HG03095 (cell line): Measurements from ENCODE around the gene LRRN4.
"Not testable (repeated sequence)": the region's sequence is repeated elsewhere in the genome, so short reads cannot be mapped to it uniquely, and the experiment has no call there.

Experiments
- ATAC-seq: cut with Tn5 transposase; IDR thresholded peaks from one replicate; pipeline ENCODE4 v1.9.1; 2021; ENCODE audit warnings: moderate library complexity; ENCODE audit not compliant: unreplicated experiment

The LRRN4 gene

GRCh38 chr20:6060213-6060612 lies 6.4 kb upstream of the LRRN4 start:
- ATAC-seq, result no peak

GRCh38 chr20:6058684-6059295 lies 4.9 kb upstream of the LRRN4 start:
- ATAC-seq, result no peak

- ATAC-seq, result no peak
Observed at GRCh38 chr20:6057691-6058090, 3.8 kb upstream of the LRRN4 start.

- no peak for ATAC-seq
Observed at GRCh38 chr20:6057139-6057538, 3.3 kb upstream of the LRRN4 start.

- ATAC-seq, result no peak
Observed at GRCh38 chr20:6055981-6056569, 2.2 kb upstream of the LRRN4 start.

- ATAC-seq, result no peak
Observed at GRCh38 chr20:6055161-6055783, 1.4 kb upstream of the LRRN4 start.

GRCh38 chr20:6054689-6055051 lies 810 bp upstream of the LRRN4 start:
- ATAC-seq, result not testable (repeated sequence)

- no peak for ATAC-seq
Observed at GRCh38 chr20:6053064-6053775, 640 bp downstream of the LRRN4 start.

- no peak for ATAC-seq
Observed at GRCh38 chr20:6051505-6051904, 2.4 kb downstream of the LRRN4 start.

- ATAC-seq, result no peak
Observed at GRCh38 chr20:6048391-6048790, 5.5 kb downstream of the LRRN4 start.

- ATAC-seq, result no peak
Observed at GRCh38 chr20:6046432-6046831, 7.4 kb downstream of the LRRN4 start.

- no peak for ATAC-seq
Observed at GRCh38 chr20:6045566-6045965, 8.3 kb downstream of the LRRN4 start.

- no peak for ATAC-seq
Observed at GRCh38 chr20:6044115-6044514, 9.7 kb downstream of the LRRN4 start.

GRCh38 chr20:6041808-6042265 lies 12.0 kb downstream of the LRRN4 start:
- no peak for ATAC-seq

- no peak for ATAC-seq
Observed at GRCh38 chr20:6040958-6041807, 12.7 kb downstream of the LRRN4 start.

- no peak for ATAC-seq
Observed at GRCh38 chr20:6040540-6040939, 13.3 kb downstream of the LRRN4 start.

- no peak for ATAC-seq
Observed at GRCh38 chr20:6039766-6040165, 14.1 kb downstream of the LRRN4 start.

- ATAC-seq, result no peak
Observed at GRCh38 chr20:6038256-6038655, 15.6 kb downstream of the LRRN4 start.

GRCh38 chr20:6037082-6037481 lies 16.8 kb downstream of the LRRN4 start:
- ATAC-seq, result no peak

GRCh38 chr20:6036213-6036612 lies 17.6 kb downstream of the LRRN4 start:
- ATAC-seq, result no peak
